ENCODE data around the gene RNF151. TPM values are rescaled to one million over a fixed set of nuclear protein-coding genes. Genes with fewer than 3 reads are reported as not detected.
A peak's percentile ranks its signal among the peaks of the same experiment; 100 is the strongest.

RNF151 gene
- total and polyA plus RNA-seq, 2 of the 13 experiments (the other 11 are each of a cell fraction or from before 2014, with no cell fraction given), result not detected

- TF ChIP-seq MNT (IDR thresholded peaks at IDR 0.05) (0 out of 2 replicates have a peak, but pooled peaks have one; percentile 3), ZNF235 (CRISPR knock-in tag; IDR thresholded peaks at IDR 0.05; ENCODE audit: borderline replicate concordance) (no peak), ZNF782 (CRISPR knock-in tag; IDR thresholded peaks at IDR 0.05; ENCODE audit: borderline replicate concordance) (no peak), MIER3 (CRISPR knock-in tag; IDR thresholded peaks at IDR 0.05; ENCODE audit: borderline replicate concordance) (no peak), ZNF7 (CRISPR knock-in tag; IDR thresholded peaks at IDR 0.05) (no peak), HNRNPLL (IDR thresholded peaks at IDR 0.05; ENCODE audit: low read depth, low read length, poor library complexity, severe bottlenecking) (peak; percentile 26), HNRNPUL1 (IDR thresholded peaks at IDR 0.05; ENCODE audit: low read depth, low read length) (no peak), ZNF770 (CRISPR knock-in tag; IDR thresholded peaks at IDR 0.05) (no peak), SYNCRIP (IDR thresholded peaks at IDR 0.05; ENCODE audit: insufficient read depth, low read depth, low read length) (no peak), CEBPB (IDR thresholded peaks at IDR 0.05; ENCODE audit: borderline replicate concordance, low read depth, low read length) (peak; percentile 75), ZBTB25 (CRISPR knock-in tag; IDR thresholded peaks at IDR 0.05) (no peak), MEIS2 (CRISPR knock-in tag; IDR thresholded peaks at IDR 0.05) (no peak), YEATS4 (CRISPR knock-in tag; IDR thresholded peaks at IDR 0.05; ENCODE audit: borderline replicate concordance) (no peak), RBM22 (optimal IDR thresholded peaks at IDR 0.05; ENCODE audit: low read length) (no peak), ELK4 (CRISPR knock-in tag; IDR thresholded peaks at IDR 0.05; ENCODE audit: borderline replicate concordance) (no peak), GATAD2A (CRISPR knock-in tag; IDR thresholded peaks at IDR 0.05) (peak; percentile 78), ZNF609 (CRISPR knock-in tag; IDR thresholded peaks at IDR 0.05; ENCODE audit: borderline replicate concordance) (no peak), ZNF367 (CRISPR knock-in tag; IDR thresholded peaks at IDR 0.05; ENCODE audit: borderline replicate concordance) (no peak), ZNF124 (CRISPR knock-in tag; IDR thresholded peaks at IDR 0.05) (0 out of 2 replicates have a peak, but pooled peaks have one; percentile 27), MAFF (IDR thresholded peaks at IDR 0.05; ENCODE audit: low read depth, low read length) (no peak)
These were observed 49.8 kb downstream of the RNF151 start (continued) for GRCh38 chr16:2016407-2016922.

Data from HepG2 (cell line).